Brain microvascular endothelial cell (primary cell): Measurements from ENCODE around the gene AUTS2.

Source experiments
- DNase-seq: peaks from one replicate; pipeline ENCODE4 v3.0.0-alpha.2; 2020
- H3K27ac ChIP-seq: fragments of 250-450 bp; sonication (Bioruptor Pico); 2 replicates; pipeline ENCODE4 v1.5.1; 2020; ENCODE audit warnings: mild to moderate bottlenecking, moderate library complexity
- H3K27me3 ChIP-seq: fragments of 250-450 bp; sonication (Bioruptor Pico); replicated peaks from 2 replicates; pipeline ENCODE4 v1.5.1; 2020; ENCODE audit warnings: mild to moderate bottlenecking
- H3K36me3 ChIP-seq: fragments of 250-450 bp; sonication (Bioruptor Pico); replicated peaks from 2 replicates; pipeline ENCODE4 v1.5.1; 2020; ENCODE audit warnings: mild to moderate bottlenecking
- H3K4me3 ChIP-seq: 2 replicates; pipeline ENCODE4 v1.5.1; 2011; ENCODE audit warnings: low read depth, mild to moderate bottlenecking, control low read depth, low read length, moderate library complexity
- CTCF ChIP-seq: IDR thresholded peaks from 2 replicates; pipeline ENCODE4 v1.5.1; 2011; ENCODE audit warnings: low read depth, mild to moderate bottlenecking, moderate library complexity, low read length, control low read depth, inconsistent platforms; ENCODE audit errors: missing control alignments
- in situ Hi-C: cut with HindIII; loops from 2 replicates; pipeline ENCODE4 v1.10.0; 2017; ENCODE audit warnings: low sequenced_read_pairs, low pct_ligation_motif_present

The AUTS2 gene

GRCh38 chr7:70632400-70632799 is 1034.1 kb downstream of the AUTS2 start:
- H3K4me3 ChIP-seq: no peak overlapping the region
- no peaks in the 10 kb centered on the region for H3K27me3 ChIP-seq
- no peak for TF ChIP-seq CTCF
- in situ Hi-C loops: no loop called here
- DNase-seq: no peak
- H3K36me3 ChIP-seq: no peaks in the 10 kb centered on the region
- H3K27ac ChIP-seq: no peak overlapping the region

- in situ Hi-C loops: no loop called here
- Histone ChIP-seq H3K36me3 (no peaks in the 10 kb centered on the region), H3K4me3 (no peak overlapping the region), H3K27me3 (no peaks in the 10 kb centered on the region), H3K27ac (no peak overlapping the region)
- no peak for DNase-seq
- TF ChIP-seq CTCF: no peak
Measured at GRCh38 chr7:70634071-70634470, 1035.8 kb downstream of the AUTS2 start.

- H3K27ac ChIP-seq: no peak overlapping the region
- DNase-seq: peak; percentile 87
- H3K36me3 ChIP-seq: no peaks in the 10 kb centered on the region
- in situ Hi-C loops: no loop called here
- TF ChIP-seq CTCF: no peak
- H3K4me3 ChIP-seq: no peak overlapping the region
- H3K27me3 ChIP-seq: no peaks in the 10 kb centered on the region
Measured at GRCh38 chr7:70634610-70635068, 1036.4 kb downstream of the AUTS2 start.

DNA sequence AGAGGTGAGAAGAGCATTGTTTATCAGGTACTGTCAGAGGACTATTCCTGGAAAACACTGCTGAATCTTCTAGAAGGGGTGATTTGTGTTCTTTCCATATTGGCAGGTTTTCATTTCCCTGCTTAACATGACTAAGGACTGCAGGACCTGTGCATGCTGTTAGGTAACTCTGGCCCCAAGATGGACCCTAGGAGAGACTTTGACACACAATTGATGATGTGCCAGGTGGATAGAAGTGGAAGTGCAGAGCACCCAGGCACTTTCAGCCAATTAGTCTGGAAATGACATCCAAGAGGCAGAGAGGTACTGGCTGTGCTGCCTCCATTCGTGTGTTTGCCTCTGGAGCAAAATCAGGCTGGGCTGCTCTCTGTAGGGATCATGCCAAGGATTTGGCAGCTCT is 1037.4 kb downstream of the AUTS2 start:
- H3K36me3 ChIP-seq: no peaks in the 10 kb centered on the region
- no peaks in the 10 kb centered on the region for H3K27me3 ChIP-seq
- no peak overlapping the region for H3K27ac ChIP-seq
- no peak for DNase-seq
- in situ Hi-C loops: no loop called here
- TF ChIP-seq CTCF: no peak
- no peak overlapping the region for H3K4me3 ChIP-seq

DNA sequence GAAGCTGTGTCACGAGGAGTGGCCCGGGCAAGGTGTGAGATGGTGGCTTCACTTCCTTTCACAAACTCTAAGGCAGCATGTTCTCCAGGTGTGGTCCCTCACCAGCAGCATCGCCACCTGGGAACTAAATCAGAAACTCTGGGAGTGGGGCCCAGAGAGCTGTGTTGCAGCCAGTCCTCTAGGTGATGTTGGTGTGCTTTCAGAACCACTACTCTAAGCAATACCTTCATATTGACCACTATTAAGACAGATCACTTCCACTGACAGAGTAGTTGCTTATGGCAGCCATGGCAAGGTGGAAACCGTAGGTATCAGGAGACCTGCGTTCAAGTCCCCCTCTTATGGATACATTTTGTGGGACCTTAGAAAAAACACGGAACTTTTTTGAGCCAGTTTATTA is 1037.9 kb downstream of the AUTS2 start:
- TF ChIP-seq CTCF: no peak
- no peak for DNase-seq
- in situ Hi-C loops: no loop called here
- Histone ChIP-seq H3K27ac (no peak overlapping the region), H3K4me3 (no peak overlapping the region), H3K36me3 (no peaks in the 10 kb centered on the region), H3K27me3 (no peaks in the 10 kb centered on the region)

DNA sequence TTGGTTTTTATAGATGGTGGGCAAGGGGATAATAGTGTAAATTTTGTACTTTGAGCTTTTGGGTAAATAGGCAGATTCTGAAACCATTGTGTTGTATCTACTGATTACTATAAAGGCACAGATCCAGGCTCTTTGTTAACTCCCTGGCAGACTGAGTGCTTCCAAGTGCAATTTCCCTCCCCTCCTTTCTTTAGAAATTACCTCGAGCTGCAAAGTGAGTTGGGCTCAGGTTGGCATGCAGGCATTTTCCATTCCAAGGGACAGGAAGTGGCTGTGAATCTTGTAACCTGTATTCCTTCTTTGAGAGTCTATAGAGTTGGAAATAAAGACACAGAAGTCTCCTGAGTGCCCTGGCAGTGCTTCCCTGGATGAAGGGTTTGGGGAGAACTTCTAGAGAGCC is 1039.5 kb downstream of the AUTS2 start:
- Histone ChIP-seq H3K27me3 (no peaks in the 10 kb centered on the region), H3K36me3 (no peaks in the 10 kb centered on the region)

More for the DNA sequence above, 1039.5 kb downstream of the AUTS2 start:
- in situ Hi-C loops: no loop called here
- no peak for TF ChIP-seq CTCF
- no peak for DNase-seq
- H3K27ac ChIP-seq: no peak overlapping the region
- H3K4me3 ChIP-seq: no peak overlapping the region
